HepG2 (cell line): ENCODE results near the gene RYR2. TPM values are rescaled to one million over a fixed set of nuclear protein-coding genes. Genes with fewer than 3 reads are reported as not detected.

Source experiments
- ATAC-seq: fragments of 200-7000 bp; cut with Tn5 transposase; 3 replicates; pipeline ENCODE4 v1.9.1; 2020; ENCODE audit warnings: mild to moderate bottlenecking, moderate library complexity
- BruUV-seq: library from RNA; stranded (reverse); fragments of 400-500 nt; replicated peaks from 2 replicates; lab custom pipeline; 2021; lab: Mats Ljungman, UMichigan
- CTCF ChIA-PET: fragments of 300-600 bp; formaldehyde crosslinking; extraction: SDS; loops from one replicate; lab custom pipeline; 2021; ENCODE audit warnings: low total read pairs, inconsistent platforms, low intra/inter-chr PET ratio; lab: Yijun Ruan, JAX
- POLR2A ChIA-PET: fragments of 350-600 bp; sonication (Branson Sonifier 250); formaldehyde crosslinking; loops from one replicate; lab custom pipeline; 2020; ENCODE audit warnings: antibody characterized with exemption, inconsistent platforms; lab: Yijun Ruan, JAX
- DNase-seq: peaks from one replicate; pipeline ENCODE4 v3.0.0-alpha.2; 2015; ENCODE audit warnings: low spot score
- FAIRE-seq: peaks from 3 replicates; lab custom pipeline; 2011; peaks lifted over from hg19 to GRCh38; lab: Jason Lieb, UNC
- H2AFZ ChIP-seq: one replicate; pipeline ENCODE4 v1.6.1; 2011; ENCODE audit warnings: low read length, inconsistent platforms
- H3K27ac ChIP-seq: fragments of 300-600 bp; 3 replicates; pipeline ENCODE4 v1.8.0; 2011; ENCODE audit warnings: mixed run types, mild to moderate bottlenecking, mixed read lengths, low read length, inconsistent platforms; ENCODE audit not compliant: insufficient read depth; ENCODE audit errors: extremely low read length
- H3K27me3 ChIP-seq, 2 experiments: fragments of 200-600 bp in 1 of 2; 2 replicates in 1 of 2; 3 replicates in 1 of 2; pipeline versions ENCODE4 v1.6.0 to v1.8.0; 2011; ENCODE audit warnings: low read length in 2 of 2, mild to moderate bottlenecking in 2 of 2, moderate library complexity in 2 of 2, inconsistent platforms in 1 of 2; ENCODE audit not compliant: insufficient read depth in 2 of 2, control insufficient read depth in 1 of 2
- H3K36me3 ChIP-seq, 2 experiments: fragments of 200-600 bp in 1 of 2; replicated peaks in 1 of 2; 2 replicates in 1 of 2; 3 replicates in 1 of 2; pipeline versions ENCODE4 v1.5.1 to v1.8.0; 2011; ENCODE audit warnings: low read length in 2 of 2, inconsistent platforms in 1 of 2; ENCODE audit not compliant: insufficient read depth in 2 of 2, control insufficient read depth in 1 of 2
- H3K4me1 ChIP-seq: 2 replicates; pipeline ENCODE4 v1.5.1; 2012; ENCODE audit warnings: low read length, inconsistent platforms; ENCODE audit not compliant: insufficient read depth
- H3K4me2 ChIP-seq: 2 replicates; pipeline ENCODE4 v1.6.0; 2011; ENCODE audit warnings: low read depth, low read length, inconsistent platforms
- H3K4me3 ChIP-seq, 3 experiments: fragments of 200-600 bp in 1 of 3; sonication (generic), shearing (Covaris generic) in 1 of 3; replicated peaks in 1 of 3; 2 replicates each; pipeline ENCODE4 v1.5.1; 2011 to 2016; ENCODE audit warnings: low read length in 3 of 3, inconsistent platforms in 2 of 3, low read depth in 2 of 3, mild to moderate bottlenecking in 2 of 3, control low read depth in 1 of 3, mixed read lengths in 1 of 3; ENCODE audit not compliant: insufficient read depth in 1 of 3
- H3K79me2 ChIP-seq: one replicate; pipeline ENCODE4 v1.6.1; 2011; ENCODE audit warnings: low read length, inconsistent platforms; ENCODE audit not compliant: insufficient read depth
- H3K9ac ChIP-seq: 2 replicates; pipeline ENCODE4 v1.6.0; 2011; ENCODE audit warnings: mild to moderate bottlenecking, low read depth, low read length, inconsistent platforms; ENCODE audit not compliant: insufficient read depth
- H3K9me3 ChIP-seq: 2 replicates; pipeline ENCODE4 v1.5.1; 2012; ENCODE audit warnings: mild to moderate bottlenecking, low read length
- H4K20me1 ChIP-seq: 2 replicates; pipeline ENCODE4 v1.6.0; 2011; ENCODE audit warnings: inconsistent platforms, mild to moderate bottlenecking, low read length, moderate library complexity; ENCODE audit not compliant: insufficient read depth
- AGO1 ChIP-seq: fragments of 200-400 bp; formaldehyde crosslinking; IDR thresholded peaks from 2 replicates; pipeline ENCODE4 v1.6.1; 2017; ENCODE audit warnings: mild to moderate bottlenecking, low read depth, low read length, moderate library complexity; ENCODE audit not compliant: poor library complexity, severe bottlenecking
- EEA1 ChIP-seq: sonication (generic); formaldehyde crosslinking; IDR thresholded peaks from 2 replicates; pipeline ENCODE4 v1.5.1; 2020; ENCODE audit warnings: mild to moderate bottlenecking, missing genetic modification reagents, borderline replicate concordance
- FOXC1 ChIP-seq: sonication (generic); formaldehyde crosslinking; IDR thresholded peaks from 2 replicates; pipeline ENCODE4 v1.8.0; 2022; ENCODE audit warnings: mild to moderate bottlenecking, missing genetic modification reagents, borderline replicate concordance
- HMGA1 ChIP-seq: sonication (generic); formaldehyde crosslinking; conservative IDR thresholded peaks from 2 replicates; pipeline ENCODE4 v1.4.0; 2020; ENCODE audit warnings: missing genetic modification reagents
- NCOA2 ChIP-seq: sonication (generic); formaldehyde crosslinking; IDR thresholded peaks from 2 replicates; pipeline ENCODE4 v1.8.0; 2022; ENCODE audit warnings: inconsistent platforms
- RFXANK ChIP-seq: IDR thresholded peaks from 2 replicates; pipeline ENCODE4 v1.6.1; 2016
- SKI ChIP-seq: fragments of 450-650 bp; IDR thresholded peaks from one replicate; pipeline ENCODE4 v1.6.1; 2018; ENCODE audit warnings: mild to moderate bottlenecking; ENCODE audit not compliant: partially characterized antibody
- TBX3 ChIP-seq: fragments of 450-650 bp; IDR thresholded peaks from 2 replicates; pipeline ENCODE4 v1.6.1; 2017; ENCODE audit warnings: antibody characterized with exemption, mild to moderate bottlenecking, inconsistent platforms, borderline replicate concordance
- ZBTB21 ChIP-seq: sonication (generic); formaldehyde crosslinking; IDR thresholded peaks from 2 replicates; pipeline ENCODE4 v1.4.0; 2020; ENCODE audit warnings: missing genetic modification reagents
- ZSCAN30 ChIP-seq: sonication (generic); formaldehyde crosslinking; IDR thresholded peaks from 2 replicates; pipeline ENCODE4 v1.5.0; 2020; ENCODE audit warnings: mild to moderate bottlenecking, missing genetic modification reagents
- WGBS: methylation state at CpG from one replicate; pipeline ENCODE4 v1.1.6; 2017; ENCODE audit warnings: low lambda C conversion rate; 5-methylcytosine and 5-hydroxymethylcytosine counted together
- in situ Hi-C: cut with HindIII; loops from 2 replicates; pipeline ENCODE4 v1.10.0; 2017; ENCODE audit warnings: low pct_unique_long_range_greater_than_20kb; ENCODE audit not compliant: extremely low pct_ligation_motif_present
- intact Hi-C: fragments of 100-400 bp; cut with micrococcal nuclease; formaldehyde crosslinking; loops from one replicate; pipeline ENCODE4 v1.10.0; 2022; ENCODE audit not compliant: unreplicated experiment
- polyA plus RNA-seq, 8 experiments: library from polyadenylated mRNA; depleted of rRNA in 3 of 8; stranded (reverse) in 7 of 8; unstranded in 1 of 8; fragments of >200 nt; fragmentation: Illumina TruSeq in 4 of 8; extraction: Trizol in 4 of 8; gene quantifications; 2 replicates each; pipeline versions ENCODE4 v1.2.1 to v1.2.3, GENCODE V29; 2011 to 2016; ENCODE audit warnings: low read depth in 4 of 8, missing spikeins in 1 of 8, mixed read lengths in 1 of 8; ENCODE audit not compliant: insufficient read depth in 1 of 8
- total RNA-seq, 5 experiments: library from RNA; depleted of rRNA; stranded (reverse); fragments of >200 nt; fragmentation: Illumina TruSeq; extraction: Trizol; gene quantifications; 2 replicates each; pipeline ENCODE4 v1.2.3, GENCODE V29; 2016; ENCODE audit warnings: low read depth in 1 of 5
- TF ChIP-seq, protein P1 (sequence below): IDR thresholded peaks from 2 replicates; pipeline ENCODE4 v1.6.1; 2016; ENCODE audit warnings: missing compliant biosample characterization, missing genetic modification reagents, borderline replicate concordance

Gene RYR2
- total and polyA plus RNA-seq, 2 of the 13 experiments (the other 11 are each of a cell fraction or from before 2014, with no cell fraction given), result not detected

DNA sequence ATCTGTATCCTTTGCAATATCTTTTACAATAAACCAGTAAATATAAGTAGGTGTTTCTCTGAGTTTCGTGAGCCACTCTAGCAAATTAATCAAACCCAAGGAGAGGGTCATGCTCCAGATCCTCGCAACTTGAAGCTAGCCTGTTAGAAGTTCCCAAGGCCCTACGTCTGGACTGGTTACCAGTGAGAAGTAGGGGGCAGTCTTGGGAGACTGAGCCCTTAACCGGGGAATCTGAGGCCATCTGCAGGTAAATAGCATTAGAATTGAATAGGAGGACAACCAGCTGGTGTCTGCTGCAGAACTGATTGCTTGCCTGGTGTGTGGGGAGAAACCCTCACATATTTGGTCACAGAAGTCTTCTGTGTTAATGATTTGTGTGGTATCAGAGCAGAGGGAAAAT is 190.5 kb downstream of the RYR2 start (continued):
- TF ChIP-seq ZSCAN30 (CRISPR knock-in tag), result no peak
- TF ChIP-seq SKI, result no peak
- TF ChIP-seq, protein P1, sequence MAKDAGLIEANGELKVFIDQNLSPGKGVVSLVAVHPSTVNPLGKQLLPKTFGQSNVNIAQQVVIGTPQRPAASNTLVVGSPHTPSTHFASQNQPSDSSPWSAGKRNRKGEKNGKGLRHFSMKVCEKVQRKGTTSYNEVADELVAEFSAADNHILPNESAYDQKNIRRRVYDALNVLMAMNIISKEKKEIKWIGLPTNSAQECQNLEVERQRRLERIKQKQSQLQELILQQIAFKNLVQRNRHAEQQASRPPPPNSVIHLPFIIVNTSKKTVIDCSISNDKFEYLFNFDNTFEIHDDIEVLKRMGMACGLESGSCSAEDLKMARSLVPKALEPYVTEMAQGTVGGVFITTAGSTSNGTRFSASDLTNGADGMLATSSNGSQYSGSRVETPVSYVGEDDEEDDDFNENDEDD (CRISPR knock-in tag), result no peak
- TF ChIP-seq HMGA1, result no peak
- no peak for TF ChIP-seq TBX3
- TF ChIP-seq NCOA2 (CRISPR knock-in tag), result no peak
- no peak for TF ChIP-seq RFXANK

DNA sequence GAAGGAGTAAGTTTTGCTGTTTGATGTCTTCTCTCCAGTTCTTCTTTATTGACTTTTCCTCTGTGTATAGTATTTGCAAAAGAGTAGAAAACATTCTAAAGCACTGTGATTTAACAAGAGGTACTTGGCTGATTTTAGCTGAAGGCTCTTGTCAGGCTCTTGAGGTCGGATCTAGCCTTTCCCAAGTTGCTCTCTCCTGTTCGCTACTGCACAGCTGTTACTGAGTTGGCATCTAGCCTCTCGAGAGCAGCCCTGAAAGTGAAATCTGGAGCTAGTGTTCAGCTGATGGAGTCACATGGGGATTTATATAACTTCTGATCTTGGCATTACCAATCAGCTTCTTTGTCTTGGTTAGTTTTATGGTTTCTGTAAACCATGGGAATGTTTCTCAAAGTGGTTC is 193.1 kb downstream of the RYR2 start:
- POLR2A ChIA-PET, result no interaction called here
- Histone ChIP-seq H3K9ac (no peak overlapping the region), H3K27ac (no peak overlapping the region), H3K27me3 (no peaks in the 10 kb centered on the region), H3K4me3 (no peak overlapping the region), H3K4me1 (no peaks in the 10 kb centered on the region), H3K79me2 (no peaks in the 10 kb centered on the region), H2AFZ (no peak overlapping the region), H3K4me2 (no peak overlapping the region), H3K9me3 (no peaks in the 10 kb centered on the region), H3K36me3 (no peaks in the 10 kb centered on the region), H4K20me1 (no peaks in the 10 kb centered on the region)
- in situ Hi-C loops, result no loop called here
- DNase-seq (no peak), FAIRE-seq (no peak), ATAC-seq (no peak)
- WGBS, result 0% methylated on average over 3 of the region's 3 CpGs
- CTCF ChIA-PET, result no interaction called here
- no TSS peak for BruUV-seq
- intact Hi-C loops, result no loop called here
- TF ChIP-seq ZBTB21 (CRISPR knock-in tag) (no peak), AGO1 (no peak), FOXC1 (CRISPR knock-in tag) (no peak), EEA1 (no peak), SKI (no peak)
